22Rv1 (cell line): Measurements from ENCODE around the gene PCDHB7.

Experiments
- CTCF ChIP-seq: fragments of 450-650 bp; IDR thresholded peaks from 2 replicates; pipeline ENCODE4 v1.5.1; 2017; ENCODE audit warnings: mild to moderate bottlenecking
- ZFX ChIP-seq: fragments of 450-650 bp; IDR thresholded peaks from 2 replicates; pipeline ENCODE4 v1.6.1; 2017; ENCODE audit warnings: antibody characterized with exemption, borderline replicate concordance

GRCh38 chr5:141127305-141127704, 45.1 kb upstream of the PCDHB7 start:
- TF ChIP-seq CTCF (no peak), ZFX (no peak)
